Thyroid gland (tissue), 4 donors: ENCODE results near the gene F10.

Experiments used
- CTCF ChIP-seq, 6 experiments: fragments of 200-600 bp in 3 of 6; fragments of 450-650 bp in 3 of 6; sonication (generic) in 3 of 6; IDR thresholded peaks; one replicate each; pipeline ENCODE4 v1.5.1; 2016 to 2019; ENCODE audit warnings: antibody characterized with exemption in 6 of 6, mild to moderate bottlenecking in 2 of 6, inconsistent platforms in 1 of 6, moderate library complexity in 1 of 6
- POLR2A ChIP-seq, 2 donors: fragments of 450-650 bp; IDR thresholded peaks; one replicate each; pipeline ENCODE4 v1.6.1; 2017; ENCODE audit warnings: antibody characterized with exemption in 2 of 2, mild to moderate bottlenecking in 2 of 2, moderate library complexity in 1 of 2

DNA sequence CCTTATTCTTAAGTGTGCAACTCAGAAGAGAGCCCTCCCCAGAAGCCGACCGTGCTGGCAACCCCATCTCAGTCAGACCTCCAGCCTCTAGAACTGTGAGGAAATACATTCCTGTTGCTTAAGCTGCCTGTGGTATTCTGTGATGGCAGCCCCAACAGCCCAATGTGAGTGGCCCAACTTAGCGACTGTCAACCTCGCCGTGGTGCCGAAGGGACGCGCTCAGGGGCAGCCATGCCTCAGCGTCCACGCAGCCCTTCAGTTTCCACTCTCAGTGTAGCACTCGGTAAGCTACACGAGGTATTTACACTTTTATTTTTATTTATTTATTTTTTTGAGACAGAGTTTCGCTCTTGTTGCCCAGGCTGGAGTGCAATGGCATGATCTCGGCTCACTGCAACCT is 54.2 kb downstream of the F10 start:
- TF ChIP-seq POLR2A (IDR thresholded peaks at IDR 0.05) (no peak), CTCF (IDR thresholded peaks at IDR 0.05) (no peak)
